ENCODE results near the gene SRMS.
A peak's percentile ranks its signal among the peaks of the same experiment; 100 is the strongest.

Gene SRMS

DNA sequence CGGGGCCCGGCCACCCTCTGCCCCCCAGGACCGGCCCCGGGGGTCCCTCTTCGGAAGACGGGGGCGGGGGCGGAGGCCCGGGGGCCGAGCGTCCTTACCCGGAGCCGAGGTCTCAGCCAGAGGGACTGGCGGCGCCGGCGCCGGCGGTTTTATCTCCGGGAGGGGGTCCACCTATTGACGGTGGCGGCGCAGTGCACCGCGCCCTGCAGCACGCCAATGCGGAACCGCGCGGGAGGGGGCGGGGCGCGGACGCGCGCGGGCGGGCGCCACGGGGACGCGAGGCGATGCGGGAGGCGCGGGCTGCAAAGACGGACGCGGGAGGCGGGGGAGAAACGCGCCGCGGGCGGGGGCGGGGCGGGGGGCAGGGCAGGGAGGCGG, 48.6 kb downstream of the SRMS start, which contains the start of gene EEF1A2:
Gene EEF1A2 (minus strand): TSS at position 124 of the 378 bp plus-strand sequence. CDS start 1,320 bp downstream, outside the sequence.
- peak; percentile 53 for DNase-seq

DNA sequence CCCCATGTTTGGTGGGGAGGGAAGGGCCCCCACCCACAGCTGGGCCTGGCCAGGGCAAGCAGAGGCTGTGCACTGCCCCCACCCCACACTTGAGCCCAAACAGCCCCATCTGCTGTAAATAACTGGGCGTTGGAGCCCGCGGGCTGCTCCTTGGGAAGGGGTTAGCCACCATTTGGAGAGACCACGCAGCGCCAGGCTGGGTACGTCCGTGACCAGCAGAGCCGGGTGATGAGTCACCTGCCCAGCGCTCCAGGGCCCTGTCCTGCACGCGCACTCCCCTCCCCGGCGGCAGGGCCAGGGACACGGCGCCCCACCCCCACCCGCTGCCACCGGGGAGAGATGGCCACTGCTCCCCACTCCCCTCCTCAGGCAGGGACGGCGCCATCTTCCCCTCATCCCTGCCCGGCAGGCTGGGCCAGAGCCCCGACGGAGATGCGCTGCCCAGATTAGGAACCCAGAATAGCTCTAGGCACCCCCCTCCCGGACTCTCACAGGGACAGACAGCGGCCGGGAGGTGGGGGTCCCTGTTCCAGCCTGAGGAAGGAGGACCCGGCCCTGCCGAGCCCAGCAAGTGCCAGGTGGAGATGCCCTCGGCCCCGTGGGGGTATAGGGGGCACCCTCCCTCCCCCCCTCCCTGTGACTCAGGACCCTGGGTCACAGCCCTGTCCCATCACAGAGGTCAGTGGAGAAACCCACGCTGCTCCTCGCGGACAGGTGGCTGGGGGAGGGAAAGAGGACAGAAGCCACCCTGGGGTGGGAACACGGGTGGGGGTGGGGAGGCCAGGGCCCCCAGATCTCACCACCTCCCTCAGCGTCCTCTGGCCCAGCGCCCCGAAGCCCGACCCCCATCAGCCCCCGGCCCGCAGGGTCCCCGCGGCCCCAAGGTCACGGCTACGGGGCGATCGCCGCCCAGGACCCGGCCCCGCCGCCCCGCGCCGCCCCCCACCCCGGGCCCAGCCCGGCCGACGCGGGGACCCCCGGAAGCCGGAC, 49.3 kb downstream of the SRMS start:
- no peak for DNase-seq

DNA sequence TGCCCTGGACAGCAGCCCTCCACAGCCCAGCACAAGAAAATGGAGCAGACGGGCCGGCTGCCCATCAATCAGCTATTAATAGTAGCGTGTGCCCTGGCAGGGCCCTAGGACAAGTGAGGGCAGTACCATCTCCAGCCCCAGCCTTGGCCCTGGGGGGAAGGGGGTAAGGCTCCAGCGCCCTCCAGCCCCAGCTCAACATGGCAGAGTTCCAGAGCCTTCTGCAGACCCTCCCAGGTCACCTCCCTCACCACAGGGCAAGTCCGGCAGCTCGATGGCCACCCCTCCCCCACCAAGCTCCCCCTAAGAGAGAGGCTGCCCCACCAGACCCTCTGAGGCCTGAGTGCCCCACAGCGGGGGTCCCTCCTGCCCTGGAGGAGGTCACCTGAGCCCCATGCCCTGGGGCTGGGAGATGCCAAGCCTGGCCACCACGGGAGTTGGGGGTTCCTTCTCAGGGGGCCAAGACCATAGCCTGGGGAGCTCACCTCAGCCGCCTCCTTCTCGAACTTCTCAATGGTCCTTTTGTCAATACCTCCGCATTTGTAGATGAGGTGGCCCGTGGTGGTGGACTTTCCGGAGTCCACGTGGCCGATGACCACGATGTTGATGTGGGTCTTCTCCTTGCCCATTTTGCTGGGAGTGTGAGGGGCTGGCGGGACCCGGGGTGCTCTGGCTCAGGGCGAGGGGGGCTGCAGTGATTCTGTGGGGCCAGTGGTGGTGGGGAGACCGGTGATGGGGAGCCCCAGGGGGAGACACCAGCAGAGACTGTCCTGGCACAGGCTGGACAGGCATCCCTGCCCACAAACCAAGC, 50.2 kb downstream of the SRMS start:
- DNase-seq = no peak

- no peak for DNase-seq
Measured at GRCh38 chr20:63496596-63497120, 50.9 kb downstream of the SRMS start.

GRCh38 chr20:63495741-63496595, 51.6 kb downstream of the SRMS start:
- peak; percentile 77 for DNase-seq

DNA sequence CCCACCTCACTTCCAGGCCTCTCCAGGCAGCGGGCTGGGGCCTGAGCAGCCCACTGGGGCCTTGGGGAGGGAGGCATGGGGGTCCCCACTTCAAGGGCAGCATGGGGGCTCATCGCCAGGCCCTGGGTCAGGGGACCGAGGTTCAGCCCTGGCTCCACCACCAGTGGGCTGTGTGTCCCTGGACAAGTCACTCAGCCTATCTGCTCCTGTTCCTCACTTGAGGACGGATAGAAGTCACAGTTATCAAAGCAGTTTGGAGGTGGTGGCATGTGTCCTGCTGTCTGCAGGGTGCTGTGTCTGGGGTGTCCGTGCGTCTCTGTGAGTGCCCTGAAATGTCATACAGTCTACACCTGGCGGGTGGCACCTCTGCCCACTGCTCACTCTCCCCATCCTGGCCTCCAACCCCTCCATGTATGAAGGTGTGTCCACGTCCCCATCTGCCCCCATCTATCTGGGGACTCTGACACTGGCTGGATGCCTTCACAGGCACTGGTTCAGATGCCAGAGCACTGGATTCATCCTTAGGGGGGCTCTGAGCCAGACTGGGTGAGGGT, 52.3 kb downstream of the SRMS start:
- DNase-seq = no peak

GRCh38 chr20:63494420-63495166, 53.0 kb downstream of the SRMS start:
- DNase-seq = no peak

- no peak for DNase-seq
Measured at GRCh38 chr20:63494084-63494419, 53.5 kb downstream of the SRMS start.

DNA sequence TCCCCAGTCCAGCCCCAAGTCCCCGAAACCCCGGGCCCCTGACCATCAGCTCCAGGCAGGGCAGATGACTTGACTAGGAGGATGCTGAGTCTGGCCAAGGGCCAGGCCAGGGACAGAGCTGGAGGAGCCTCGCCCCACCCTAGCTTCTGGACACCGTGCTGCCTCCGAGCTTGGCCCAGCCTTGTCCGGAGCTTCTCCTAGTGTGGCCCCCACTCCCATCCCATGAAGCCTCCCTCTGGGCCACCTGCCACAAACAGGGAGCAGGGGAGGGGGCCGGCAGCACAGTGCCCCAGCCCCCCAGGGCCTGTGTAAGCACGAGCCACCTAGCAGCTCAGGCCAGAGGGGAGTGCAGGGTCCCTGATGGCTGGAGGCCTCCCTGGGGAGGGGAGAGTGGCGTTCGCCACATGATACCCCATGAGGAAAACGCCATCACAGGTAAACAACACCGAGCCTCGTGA, 54.0 kb downstream of the SRMS start:
- no peak for DNase-seq

DNA sequence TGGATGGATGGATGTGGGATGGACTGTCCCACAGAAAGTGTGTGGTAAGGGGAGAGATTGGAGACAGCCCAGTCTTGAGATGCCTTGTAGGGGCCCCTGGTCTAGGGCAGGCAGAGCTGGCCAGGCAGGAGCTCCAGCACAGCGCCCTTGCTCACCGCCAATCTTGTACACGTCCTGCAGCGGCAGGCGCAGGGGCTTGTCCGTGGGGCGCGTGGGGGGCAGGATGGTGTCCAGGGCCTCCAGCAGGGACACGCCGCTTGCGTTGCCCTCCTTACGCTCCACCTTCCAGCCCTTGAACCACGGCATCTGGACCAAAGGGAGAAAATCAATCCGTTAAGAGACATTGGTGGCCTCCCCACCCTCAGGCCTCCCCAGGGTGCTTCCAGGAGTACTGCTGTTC, 54.6 kb downstream of the SRMS start:
- no peak for DNase-seq

DNA sequence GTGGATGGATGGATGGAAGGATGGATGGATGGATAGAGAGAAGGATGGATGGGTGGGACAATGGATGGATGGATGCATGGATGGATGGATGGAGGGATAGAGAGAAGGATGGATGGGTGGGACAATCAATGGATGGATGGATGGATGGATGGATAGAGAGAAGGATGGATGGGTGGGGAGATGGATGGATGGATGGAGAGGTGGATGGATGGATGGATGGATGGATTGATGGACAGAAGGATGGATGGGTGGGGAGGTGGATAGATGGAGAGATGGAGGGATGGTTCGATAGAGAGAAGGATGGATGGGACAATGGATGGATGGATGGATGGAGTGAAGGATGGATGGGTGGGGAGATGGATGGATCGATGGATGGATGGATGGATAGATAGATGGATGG, 55.0 kb downstream of the SRMS start:
- no peak for DNase-seq

GRCh38 chr20:63491635-63492230, 55.8 kb downstream of the SRMS start:
- DNase-seq = no peak

DNA sequence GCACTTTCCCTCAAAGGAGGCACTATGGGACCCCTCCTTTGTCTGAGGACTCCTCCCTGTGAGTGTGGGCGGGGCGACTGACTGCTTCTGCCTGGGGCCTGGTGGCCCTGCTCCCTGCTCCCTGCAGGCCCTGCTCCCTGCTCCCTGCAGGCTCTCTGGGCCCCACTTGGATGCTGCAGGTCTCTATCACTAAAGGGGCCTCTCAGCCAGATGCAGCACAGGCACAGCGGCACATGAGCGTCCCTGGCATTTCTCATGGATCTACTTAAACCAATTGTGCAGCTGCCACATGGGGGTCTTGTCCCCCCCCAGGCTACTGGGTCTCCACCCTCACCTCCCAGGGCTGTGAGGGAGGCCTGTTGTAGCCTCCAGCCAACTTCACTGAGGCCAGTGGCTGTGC, 56.5 kb downstream of the SRMS start:
- no peak for DNase-seq

Data from activated CD4-positive, alpha-beta T cell treated with anti-CD3 and anti-CD28 coated beads, Interleukin-2, amount 50 U/mL, for 1 hour (primary cell).